Activated T-cell treated with anti-CD3 and anti-CD28 coated beads, Interleukin-2, amount 50 U/mL, for 4 hours (primary cell): ENCODE results near the gene GZMA. TPM values are rescaled to one million over a fixed set of nuclear protein-coding genes. Genes with fewer than 3 reads are reported as not detected.
"Not testable (repeated sequence)": the region's sequence is repeated elsewhere in the genome, so short reads cannot be mapped to it uniquely, and the experiment has no call there.

Source experiments
- ATAC-seq, 2 donors: fragments of 200-7000 bp; cut with Tn5 transposase; one replicate each; pipeline ENCODE4 v1.10.0; 2021
- DNase-seq: peaks from one replicate; pipeline ENCODE4 v3.0.0-alpha.2; 2020
- H3K27me3 Mint-ChIP-seq: one replicate; pipeline ENCODE4 v1.8.0; 2021; ENCODE audit warnings: low read depth, mixed read lengths
- H3K36me3 Mint-ChIP-seq: one replicate; pipeline ENCODE4 v1.8.0; 2022; ENCODE audit warnings: mixed read lengths; ENCODE audit not compliant: insufficient read depth
- H3K4me1 Mint-ChIP-seq: one replicate; pipeline ENCODE4 v1.8.0; 2021; ENCODE audit warnings: low read depth, mixed read lengths
- H3K4me3 Mint-ChIP-seq: one replicate; pipeline ENCODE4 v1.8.0; 2021; ENCODE audit warnings: mild to moderate bottlenecking, moderate library complexity, mixed read lengths
- H3K9me3 Mint-ChIP-seq: one replicate; pipeline ENCODE4 v1.8.0; 2021; ENCODE audit warnings: mixed read lengths
- total RNA-seq, 3 donors: library from RNA; stranded (reverse); gene quantifications; one replicate each; pipeline ENCODE4 v1.2.1, GENCODE V29; 2021

GZMA gene
- total RNA-seq: 10 to 100 TPM in 1 of 3 donors, 1 to 10 TPM in 2; 5.6 to 14.4 (median 7.7) TPM

GRCh38 chr5:55102348-55102747 is at the start of gene GZMA:
TSS of gene GZMA (plus strand) at chr5:55102646. CDS start at chr5:55102683, 37 bp downstream.
- H3K36me3 Mint-ChIP-seq: peaks cover 8% of the 10 kb centered on the region
- DNase-seq (no peak), ATAC-seq (peak; percentile 81)
- H3K27me3 Mint-ChIP-seq: no peaks in the 10 kb centered on the region
- H3K4me1 Mint-ChIP-seq: peaks cover 77% of the 10 kb centered on the region
- peaks cover 15% of the 10 kb centered on the region for H3K9me3 Mint-ChIP-seq
- H3K4me3 Mint-ChIP-seq: peak within 1 kb of the TSS; percentile 79

- peaks cover 6% of the 10 kb centered on the region for H3K36me3 Mint-ChIP-seq
- H3K27me3 Mint-ChIP-seq: no peaks in the 10 kb centered on the region
- peaks cover 17% of the 10 kb centered on the region for H3K9me3 Mint-ChIP-seq
- DNase-seq (no peak), ATAC-seq (no peak)
- H3K4me3 Mint-ChIP-seq: no peak overlapping the region
- H3K4me1 Mint-ChIP-seq: peaks cover under 1% of the 10 kb centered on the region
Measured at GRCh38 chr5:55055183-55055582, 47.3 kb upstream of the GZMA start.

GRCh38 chr5:55062039-55062779 is 40.2 kb upstream of the GZMA start:
- H3K4me1 Mint-ChIP-seq: peaks cover 53% of the 10 kb centered on the region
- H3K36me3 Mint-ChIP-seq: no peaks in the 10 kb centered on the region

GRCh38 chr5:55063220-55063863 is 39.1 kb upstream of the GZMA start:
- H3K9me3 Mint-ChIP-seq: no peaks in the 10 kb centered on the region
- DNase-seq (no peak), ATAC-seq (no peak)
- no peaks in the 10 kb centered on the region for H3K27me3 Mint-ChIP-seq
- peaks cover 54% of the 10 kb centered on the region for H3K4me1 Mint-ChIP-seq
- no peaks in the 10 kb centered on the region for H3K36me3 Mint-ChIP-seq
- no peak overlapping the region for H3K4me3 Mint-ChIP-seq

More at GRCh38 chr5:55062039-55062779, 40.2 kb upstream of the GZMA start:
- Mint-ChIP-seq H3K4me3 (peak overlapping the region; percentile 75), H3K27me3 (no peaks in the 10 kb centered on the region), H3K9me3 (no peaks in the 10 kb centered on the region)
- ATAC-seq (peak; percentile 84 to 88), DNase-seq (peak; percentile 10)

- no peaks in the 10 kb centered on the region for H3K36me3 Mint-ChIP-seq
- no peaks in the 10 kb centered on the region for H3K9me3 Mint-ChIP-seq
- H3K4me1 Mint-ChIP-seq: peaks cover 54% of the 10 kb centered on the region
- no peak for DNase-seq
- H3K27me3 Mint-ChIP-seq: no peaks in the 10 kb centered on the region
- no peak for ATAC-seq
- H3K4me3 Mint-ChIP-seq: no peak overlapping the region
Measured at GRCh38 chr5:55063899-55064298, 38.5 kb upstream of the GZMA start.

GRCh38 chr5:55064523-55064922 is 37.9 kb upstream of the GZMA start:
- Mint-ChIP-seq H3K4me1 (peaks cover 55% of the 10 kb centered on the region), H3K4me3 (no peak overlapping the region), H3K36me3 (no peaks in the 10 kb centered on the region), H3K27me3 (no peaks in the 10 kb centered on the region), H3K9me3 (no peaks in the 10 kb centered on the region)
- ATAC-seq: no peak
- no peak for DNase-seq

- ATAC-seq (no peak), DNase-seq (no peak)
- H3K27me3 Mint-ChIP-seq: no peaks in the 10 kb centered on the region
- H3K4me3 Mint-ChIP-seq: no peak overlapping the region
- H3K9me3 Mint-ChIP-seq: no peaks in the 10 kb centered on the region
- peaks cover 56% of the 10 kb centered on the region for H3K4me1 Mint-ChIP-seq
- no peaks in the 10 kb centered on the region for H3K36me3 Mint-ChIP-seq
Measured at GRCh38 chr5:55066277-55066676, 36.2 kb upstream of the GZMA start.

- Mint-ChIP-seq H3K4me3 (no peak overlapping the region), H3K4me1 (peaks cover 53% of the 10 kb centered on the region)
Measured at GRCh38 chr5:55070968-55071367, 31.5 kb upstream of the GZMA start.

GRCh38 chr5:55071413-55071812 is 31.0 kb upstream of the GZMA start:
- H3K9me3 Mint-ChIP-seq: no peaks in the 10 kb centered on the region
- H3K4me1 Mint-ChIP-seq: peaks cover 49% of the 10 kb centered on the region
- H3K36me3 Mint-ChIP-seq: no peaks in the 10 kb centered on the region
- DNase-seq: no peak
- H3K4me3 Mint-ChIP-seq: no peak overlapping the region
- no peaks in the 10 kb centered on the region for H3K27me3 Mint-ChIP-seq
- ATAC-seq: no peak

More at GRCh38 chr5:55070968-55071367, 31.5 kb upstream of the GZMA start:
- Mint-ChIP-seq H3K36me3 (no peaks in the 10 kb centered on the region), H3K27me3 (no peaks in the 10 kb centered on the region), H3K9me3 (no peaks in the 10 kb centered on the region)
- DNase-seq: no peak
- no peak for ATAC-seq

- H3K36me3 Mint-ChIP-seq: peaks cover 2% of the 10 kb centered on the region
Measured at GRCh38 chr5:55072666-55073065, 29.8 kb upstream of the GZMA start.

GRCh38 chr5:55073211-55073610 is 29.2 kb upstream of the GZMA start:
- Mint-ChIP-seq H3K4me3 (peak overlapping the region; percentile 24), H3K4me1 (peaks cover 39% of the 10 kb centered on the region), H3K36me3 (peaks cover 2% of the 10 kb centered on the region), H3K9me3 (no peaks in the 10 kb centered on the region), H3K27me3 (no peaks in the 10 kb centered on the region)
- peak in 1 of 2 donors; percentile 34 for ATAC-seq
- no peak for DNase-seq

More at GRCh38 chr5:55072666-55073065, 29.8 kb upstream of the GZMA start:
- H3K27me3 Mint-ChIP-seq: no peaks in the 10 kb centered on the region
- no peak for DNase-seq
- no peaks in the 10 kb centered on the region for H3K9me3 Mint-ChIP-seq
- H3K4me3 Mint-ChIP-seq: peak overlapping the region; percentile 24
- peak; percentile 94 to 95 for ATAC-seq
- peaks cover 39% of the 10 kb centered on the region for H3K4me1 Mint-ChIP-seq

- no peak overlapping the region for H3K4me3 Mint-ChIP-seq
- H3K27me3 Mint-ChIP-seq: no peaks in the 10 kb centered on the region
- peaks cover 4% of the 10 kb centered on the region for H3K9me3 Mint-ChIP-seq
- H3K4me1 Mint-ChIP-seq: peaks cover 5% of the 10 kb centered on the region
- peaks cover 2% of the 10 kb centered on the region for H3K36me3 Mint-ChIP-seq
- ATAC-seq (no peak), DNase-seq (no peak)
Measured at GRCh38 chr5:55081541-55081940, 20.9 kb upstream of the GZMA start.

GRCh38 chr5:55089301-55089700 is 13.1 kb upstream of the GZMA start:
- H3K36me3 Mint-ChIP-seq, H3K9me3 Mint-ChIP-seq, ATAC-seq, H3K27me3 Mint-ChIP-seq, H3K4me3 Mint-ChIP-seq, DNase-seq: not testable (repeated sequence)
- peaks cover 19% of the 10 kb centered on the region for H3K4me1 Mint-ChIP-seq

- not testable (repeated sequence) for H3K9me3 Mint-ChIP-seq, H3K27me3 Mint-ChIP-seq, ATAC-seq, DNase-seq, H3K36me3 Mint-ChIP-seq, H3K4me3 Mint-ChIP-seq
- peaks cover 36% of the 10 kb centered on the region for H3K4me1 Mint-ChIP-seq
Measured at GRCh38 chr5:55091011-55091410, 11.4 kb upstream of the GZMA start.

GRCh38 chr5:55096182-55096581 is 6.3 kb upstream of the GZMA start:
- Mint-ChIP-seq H3K4me3 (peak overlapping the region; percentile 2), H3K9me3 (peaks cover 15% of the 10 kb centered on the region), H3K36me3 (peaks cover 4% of the 10 kb centered on the region), H3K4me1 (peaks cover 73% of the 10 kb centered on the region), H3K27me3 (no peaks in the 10 kb centered on the region)
- ATAC-seq (peak in 1 of 2 donors; percentile 41), DNase-seq (no peak)
